Naive thymus-derived CD8-positive, alpha-beta T cell (primary cell): Measurements from ENCODE around the gene SPDYE4. TPM values are rescaled to one million over a fixed set of nuclear protein-coding genes. Genes with fewer than 3 reads are reported as not detected.

Source experiments
- ATAC-seq, 2 donors: fragments of 150-1000 bp; cut with Tn5 transposase in 1 of 2; sonication (Bioruptor Pico), chemical (Tn5 transposase) in 1 of 2; 1 replicate in 1 of 2; 2 replicates in 1 of 2; pipeline ENCODE4 v1.10.0; 2021; ENCODE audit warnings: mild to moderate bottlenecking in 2 of 2, moderate library complexity in 2 of 2
- POLR2A ChIA-PET: fragments of 350-600 bp; sonication (Branson Sonifier 250); formaldehyde crosslinking; loops from one replicate; lab custom pipeline; 2021; ENCODE audit warnings: antibody characterized with exemption; lab: Charles Lee
- DNase-seq, 10 donors: peaks; one replicate each; pipeline versions ENCODE4 v3.0.0 to v3.0.0-alpha.2; 2020 to 2022
- H3K27ac Mint-ChIP-seq, 10 donors: one replicate each; pipeline ENCODE4 v1.8.0; 2020 to 2022; ENCODE audit warnings: mild to moderate bottlenecking in 10 of 10, mixed read lengths in 10 of 10, moderate library complexity in 4 of 10, inconsistent platforms in 1 of 10
- H3K27me3 Mint-ChIP-seq, 5 donors: one replicate each; pipeline ENCODE4 v1.8.0; 2021 to 2022; ENCODE audit warnings: mixed read lengths in 5 of 5
- H3K36me3 Mint-ChIP-seq, 3 donors: one replicate each; pipeline ENCODE4 v1.8.0; 2020 to 2022; ENCODE audit warnings: mixed read lengths in 3 of 3, mild to moderate bottlenecking in 2 of 3, inconsistent platforms in 1 of 3
- H3K4me1 Mint-ChIP-seq, 4 donors: one replicate each; pipeline ENCODE4 v1.8.0; 2021 to 2022; ENCODE audit warnings: mixed read lengths in 4 of 4
- H3K4me3 Mint-ChIP-seq, 10 donors: one replicate each; pipeline ENCODE4 v1.8.0; 2020 to 2022; ENCODE audit warnings: mild to moderate bottlenecking in 10 of 10, mixed read lengths in 10 of 10, moderate library complexity in 6 of 10, inconsistent platforms in 1 of 10
- H3K9me3 Mint-ChIP-seq, 9 donors: one replicate each; pipeline ENCODE4 v1.8.0; 2020 to 2022; ENCODE audit warnings: mixed read lengths in 9 of 9, mild to moderate bottlenecking in 3 of 9, inconsistent platforms in 1 of 9, moderate library complexity in 1 of 9
- polyA plus RNA-seq, 3 donors: library from polyadenylated mRNA; unstranded; fragments of 300-500 nt; fragmentation: Illumina TruSeq; gene quantifications; one replicate each; pipeline ENCODE4 v1.2.3, GENCODE V29; 2021
- total RNA-seq, 8 experiments: library from RNA in 2 of 8; stranded (reverse) in 2 of 8; gene quantifications; one replicate each; pipeline ENCODE4 v1.2.3 and lab custom pipeline; 2021 to 2026

The SPDYE4 gene
- total and polyA plus RNA-seq, 5 experiments from 2014 or later, result not detected

DNA sequence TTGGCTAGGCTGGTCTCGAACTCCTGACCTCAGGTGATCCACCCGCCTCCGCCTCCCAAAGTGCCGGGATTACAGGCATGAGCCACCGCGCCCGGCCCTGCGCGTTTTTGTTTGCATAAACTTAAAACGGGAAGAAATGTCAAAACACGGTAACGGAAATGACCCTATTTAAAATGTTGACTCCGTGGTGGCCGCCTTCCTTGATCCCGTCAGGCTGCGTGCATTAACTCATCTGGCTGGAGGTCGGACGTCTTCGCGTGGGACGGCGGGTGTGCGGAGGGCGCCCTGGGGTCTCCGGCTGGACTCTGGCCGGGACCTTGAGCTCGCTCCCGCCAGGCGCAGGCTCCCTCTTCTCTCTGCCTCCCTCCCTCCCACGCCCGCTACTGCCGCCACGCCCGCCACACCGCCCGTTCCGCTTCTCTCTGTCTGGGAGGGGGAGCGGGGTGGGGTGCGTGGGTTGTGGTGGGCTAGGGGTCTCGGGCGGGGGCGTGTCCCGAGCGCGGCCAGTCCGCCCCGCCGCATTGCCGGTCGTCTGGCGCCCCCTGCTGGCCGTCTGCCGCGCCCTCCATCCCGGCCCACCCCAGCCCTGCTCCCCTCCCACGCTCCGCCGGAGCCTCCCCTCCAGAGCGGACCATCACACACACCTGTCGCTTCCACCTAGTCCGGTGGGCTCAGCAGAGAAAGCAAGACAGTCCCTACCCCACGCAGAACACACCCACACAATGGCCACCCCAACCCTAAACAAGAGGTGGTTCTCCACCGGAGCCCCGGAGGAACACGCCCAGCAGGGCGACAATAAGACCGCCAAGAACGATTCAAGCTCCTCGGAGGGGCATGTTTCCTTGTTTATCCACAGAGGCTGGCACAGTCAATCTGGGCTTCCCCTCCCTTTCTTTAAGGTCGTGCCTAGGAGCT, 12.5 kb downstream of the SPDYE4 start:
- Mint-ChIP-seq H3K27me3 (peaks cover 0 to 1% (median 0%) of the 10 kb centered on the region in 5 donors), H3K4me3 (peak overlapping the region; percentile 85 to 96 (median 92)), H3K4me1 (peaks cover 7 to 31% (median 21%) of the 10 kb centered on the region in 4 donors), H3K27ac (peak overlapping the region; percentile 85 to 98 (median 95)), H3K9me3 (no peaks in the 10 kb centered on the region), H3K36me3 (no peaks in the 10 kb centered on the region)
- DNase-seq (peak; percentile 62 to 87 (median 80)), ATAC-seq (peak; percentile 82 to 83)
- POLR2A ChIA-PET, result interaction anchor here (0.6 to 1.8 kb wide), 7 partner anchors 113 to 498 kb away, joined by 3 to 9 read pairs (median 3); partner anchors contain the start of genes CTC1 and NDEL1

DNA sequence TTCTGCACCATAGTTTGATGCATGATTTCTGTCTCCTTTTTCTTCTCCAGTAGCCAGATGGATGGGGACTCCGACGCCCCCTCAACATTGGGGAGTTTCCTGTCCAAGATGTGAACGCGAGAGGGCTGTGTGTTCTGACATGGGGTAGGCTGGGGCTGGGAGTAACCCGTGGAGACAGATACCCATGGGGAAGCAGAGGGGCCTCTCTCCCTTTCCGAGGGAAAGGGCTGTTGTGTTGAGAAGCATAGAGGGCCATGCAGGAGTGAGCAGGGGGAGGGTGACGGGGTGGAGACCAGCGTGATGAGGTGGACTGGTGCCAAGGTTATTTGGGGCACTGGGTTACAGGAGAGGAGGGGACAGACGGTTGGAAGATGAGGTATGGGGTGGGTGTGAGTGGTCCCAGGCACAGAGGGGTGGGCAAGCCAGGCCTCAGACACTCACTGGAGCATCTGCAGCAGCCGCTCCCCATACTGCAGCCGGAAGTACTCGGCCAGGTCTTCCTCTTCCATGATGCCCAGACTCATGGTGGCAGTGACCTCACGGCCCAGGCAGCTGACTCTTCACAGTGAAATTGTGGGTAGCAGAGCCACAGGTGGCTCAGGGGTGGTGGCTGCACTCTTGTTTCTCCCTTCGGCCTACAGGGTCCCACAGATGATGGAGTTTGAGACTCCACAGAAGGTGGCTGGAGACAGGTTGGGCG, 14.1 kb downstream of the SPDYE4 start:
- Mint-ChIP-seq H3K4me3 (peak overlapping the region in 9 of 10 donors; percentile 41 to 93 (median 72)), H3K4me1 (peaks cover 15 to 44% (median 32%) of the 10 kb centered on the region in 4 donors), H3K27ac (peak overlapping the region; percentile 26 to 98 (median 93)), H3K9me3 (no peaks in the 10 kb centered on the region), H3K36me3 (no peaks in the 10 kb centered on the region), H3K27me3 (no peaks in the 10 kb centered on the region)
- DNase-seq (no peak), ATAC-seq (no peak)
- POLR2A ChIA-PET, result no interaction called here

DNA sequence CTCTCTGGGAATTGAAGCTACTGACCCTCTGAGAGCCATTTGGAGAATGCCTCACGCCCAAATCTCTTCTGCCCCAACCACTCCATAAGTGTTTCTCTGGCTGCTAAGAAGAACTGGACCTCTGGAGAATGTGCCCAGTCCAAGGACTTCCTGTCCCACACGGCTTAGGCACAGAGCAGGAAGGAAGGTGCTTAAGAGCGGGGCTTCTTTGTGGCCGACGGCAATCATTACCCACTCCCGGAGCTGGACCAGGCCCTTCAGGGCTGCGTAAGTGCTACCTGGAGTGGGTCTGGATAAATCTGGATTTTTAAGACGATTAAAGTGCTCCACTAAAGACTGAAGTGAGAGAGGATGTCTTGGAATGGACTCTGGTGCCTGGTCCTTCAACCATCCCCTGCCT, 15.5 kb downstream of the SPDYE4 start:
- no peak for ATAC-seq

DNA sequence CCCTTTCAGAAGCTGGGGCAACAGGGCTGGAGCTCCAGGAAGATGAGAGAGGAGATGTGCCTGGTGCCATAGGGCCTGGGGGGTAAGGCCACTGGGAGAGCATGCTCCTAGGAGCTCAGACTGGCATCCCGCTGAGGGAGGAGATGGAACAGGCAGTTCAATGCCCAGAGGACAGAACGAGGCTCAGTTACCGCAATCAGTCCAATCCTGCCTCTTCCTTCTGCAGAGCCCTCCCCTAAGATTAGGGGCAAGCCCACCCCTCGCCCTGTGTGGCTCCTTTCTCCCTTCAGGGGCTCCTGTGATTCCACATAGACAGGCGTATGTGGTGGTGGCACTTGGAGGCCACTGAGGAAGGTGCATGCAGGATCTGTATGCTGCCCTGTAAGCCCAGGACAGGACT, 16.1 kb downstream of the SPDYE4 start:
- no peaks in the 10 kb centered on the region for H3K9me3 Mint-ChIP-seq
- POLR2A ChIA-PET, result interaction anchor here (1.1 kb wide), 1 partner anchor 10 kb away, joined by 3 read pairs; no protein-coding TSS in a partner anchor

More for the DNA sequence above, 15.5 kb downstream of the SPDYE4 start:
- H3K27me3 Mint-ChIP-seq, result no peaks in the 10 kb centered on the region
- DNase-seq, result no peak
- H3K9me3 Mint-ChIP-seq, result no peaks in the 10 kb centered on the region
- peaks cover 15 to 43% (median 33%) of the 10 kb centered on the region in 4 donors for H3K4me1 Mint-ChIP-seq
- peak overlapping the region in 1 of 10 donors; percentile 33 for H3K4me3 Mint-ChIP-seq
- peak overlapping the region in 7 of 10 donors; percentile 4 to 78 (median 36) for H3K27ac Mint-ChIP-seq
- POLR2A ChIA-PET, result no interaction called here
- H3K36me3 Mint-ChIP-seq, result no peaks in the 10 kb centered on the region

DNA sequence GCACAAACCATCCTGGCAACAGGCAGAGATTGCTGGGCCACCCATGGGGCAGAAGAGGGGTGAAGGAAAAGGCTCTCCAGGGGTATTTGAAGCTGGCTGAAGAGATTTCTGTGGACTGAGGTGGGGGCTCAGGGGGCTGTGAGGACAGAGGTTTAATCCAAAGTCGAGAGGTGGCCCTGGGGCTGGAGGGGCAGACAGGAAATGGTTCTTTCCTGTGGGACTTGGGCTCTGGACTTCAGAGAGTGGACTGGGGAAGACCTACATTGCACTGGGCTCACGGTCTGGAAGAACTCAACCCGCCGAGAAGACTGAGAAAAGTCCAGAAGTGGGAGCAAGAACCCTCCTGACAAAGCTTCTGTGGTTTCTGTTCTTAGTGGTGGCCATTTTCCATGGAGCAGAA, 16.6 kb downstream of the SPDYE4 start:
- DNase-seq, result no peak
- H3K4me3 Mint-ChIP-seq, result peak overlapping the region in 3 of 10 donors; percentile 26 to 30 (median 28)
- POLR2A ChIA-PET, result interaction anchor here (1.1 kb wide), 1 partner anchor 9 kb away, joined by 3 read pairs; no protein-coding TSS in a partner anchor
- H3K27ac Mint-ChIP-seq, result peak overlapping the region in 6 of 10 donors; percentile 8 to 79 (median 46)
- no peaks in the 10 kb centered on the region for H3K9me3 Mint-ChIP-seq
- ATAC-seq, result no peak
- H3K36me3 Mint-ChIP-seq, result no peaks in the 10 kb centered on the region
- H3K4me1 Mint-ChIP-seq, result peaks cover 15 to 39% (median 30%) of the 10 kb centered on the region in 4 donors
- H3K27me3 Mint-ChIP-seq, result no peaks in the 10 kb centered on the region

More for the DNA sequence above, 16.1 kb downstream of the SPDYE4 start:
- no peak for ATAC-seq
- peak overlapping the region in 3 of 10 donors; percentile 29 to 66 (median 62) for H3K27ac Mint-ChIP-seq
- H3K27me3 Mint-ChIP-seq, result no peaks in the 10 kb centered on the region
- peaks cover 15 to 39% (median 32%) of the 10 kb centered on the region in 4 donors for H3K4me1 Mint-ChIP-seq
- H3K36me3 Mint-ChIP-seq, result no peaks in the 10 kb centered on the region
- H3K4me3 Mint-ChIP-seq, result peak overlapping the region in 1 of 10 donors; percentile 45
- no peak for DNase-seq

DNA sequence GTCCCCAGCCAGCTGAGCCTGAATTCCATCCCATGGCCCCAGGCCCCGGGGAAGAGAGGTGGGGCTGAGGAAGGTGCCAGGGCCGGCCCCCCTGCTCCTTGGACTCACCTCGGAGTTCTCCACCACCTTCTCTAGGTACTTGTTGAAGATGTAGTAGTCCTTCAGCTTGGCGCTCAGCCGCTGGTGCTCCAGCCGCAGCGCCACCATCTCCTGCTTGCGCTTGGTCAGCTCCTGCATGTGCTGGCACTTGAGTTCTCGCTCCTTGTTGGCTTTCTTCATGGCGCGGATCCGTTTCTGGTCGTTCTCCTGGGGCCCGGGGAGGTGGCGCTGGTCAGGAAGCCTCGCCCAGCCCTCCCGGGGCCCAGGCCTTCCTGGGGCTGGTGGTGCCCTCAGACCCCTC, 17.0 kb downstream of the SPDYE4 start:
- H3K27ac Mint-ChIP-seq, result peak overlapping the region in 3 of 10 donors; percentile 24 to 89 (median 55)
- ATAC-seq, result no peak

DNA sequence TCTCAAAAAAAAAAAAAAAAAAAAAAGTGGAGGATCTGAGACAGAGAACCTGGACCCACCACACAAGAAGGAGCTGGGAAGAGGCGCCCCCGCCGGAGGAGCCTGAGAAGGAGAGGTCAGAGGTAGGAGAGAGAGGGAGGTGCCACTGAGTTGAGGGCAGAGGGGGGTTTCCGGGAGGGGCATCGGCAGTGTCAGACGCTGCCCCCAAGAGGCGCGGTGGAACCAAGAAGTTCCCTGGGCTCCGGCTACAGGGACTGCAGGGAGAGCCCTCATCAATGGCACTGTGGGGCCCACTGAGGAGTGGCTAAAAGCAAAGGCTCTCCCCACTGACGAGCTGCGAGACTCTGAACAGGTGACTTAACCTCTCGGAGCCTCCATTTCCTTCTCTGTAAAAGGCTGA, 17.9 kb downstream of the SPDYE4 start:
- Mint-ChIP-seq H3K36me3 (no peaks in the 10 kb centered on the region), H3K4me1 (peaks cover 13 to 32% (median 22%) of the 10 kb centered on the region in 4 donors), H3K9me3 (no peaks in the 10 kb centered on the region), H3K27ac (peak overlapping the region; percentile 62 to 93 (median 86)), H3K4me3 (peak overlapping the region; percentile 81 to 96 (median 83)), H3K27me3 (peaks cover 0 to 3% (median 0%) of the 10 kb centered on the region in 5 donors)
- POLR2A ChIA-PET, result interaction anchor here (0.6 kb wide), 2 partner anchors 27 to 146 kb away, joined by 3 read pairs; no protein-coding TSS in a partner anchor
- peak; percentile 81 to 82 for ATAC-seq
- peak; percentile 33 to 79 (median 58) for DNase-seq

More for the DNA sequence above, 17.0 kb downstream of the SPDYE4 start:
- POLR2A ChIA-PET, result interaction anchor here (1.1 kb wide), 1 partner anchor 9 kb away, joined by 3 read pairs; no protein-coding TSS in a partner anchor
- no peaks in the 10 kb centered on the region for H3K9me3 Mint-ChIP-seq
- H3K36me3 Mint-ChIP-seq, result no peaks in the 10 kb centered on the region
- H3K4me3 Mint-ChIP-seq, result peak overlapping the region in 3 of 10 donors; percentile 14 to 87 (median 30)
- H3K4me1 Mint-ChIP-seq, result peaks cover 16 to 37% (median 28%) of the 10 kb centered on the region in 4 donors
- H3K27me3 Mint-ChIP-seq, result peaks cover 0 to 3% (median 0%) of the 10 kb centered on the region in 5 donors
- no peak for DNase-seq

DNA sequence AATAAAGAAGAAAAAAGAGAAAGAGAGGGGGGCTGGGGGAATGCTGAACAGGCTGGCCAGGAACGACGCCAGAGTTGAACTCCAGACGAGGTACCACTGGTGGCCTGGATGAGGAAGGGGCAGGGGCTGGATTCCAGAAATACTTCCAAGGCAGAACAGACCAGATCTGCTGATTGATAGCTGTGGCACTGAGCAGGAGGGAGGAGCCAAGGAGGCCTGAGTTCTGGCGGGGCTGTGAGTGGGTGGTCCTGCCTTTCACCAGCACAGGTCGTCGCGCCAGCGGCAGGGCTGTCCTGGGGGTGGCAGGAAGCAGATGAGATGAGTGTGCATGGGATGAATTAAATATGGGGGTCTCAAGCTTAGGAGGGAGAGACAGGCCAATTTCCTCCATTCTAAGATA, 19.2 kb downstream of the SPDYE4 start:
- Mint-ChIP-seq H3K27ac (peak overlapping the region in 7 of 10 donors; percentile 24 to 88 (median 74)), H3K4me3 (peak overlapping the region in 6 of 10 donors; percentile 8 to 87 (median 47)), H3K27me3 (peaks cover 0 to 3% (median 0%) of the 10 kb centered on the region in 5 donors), H3K9me3 (no peaks in the 10 kb centered on the region), H3K36me3 (no peaks in the 10 kb centered on the region), H3K4me1 (peaks cover 13 to 25% (median 20%) of the 10 kb centered on the region in 4 donors)
- no peak for ATAC-seq
- no peak for DNase-seq
- POLR2A ChIA-PET, result no interaction called here

DNA sequence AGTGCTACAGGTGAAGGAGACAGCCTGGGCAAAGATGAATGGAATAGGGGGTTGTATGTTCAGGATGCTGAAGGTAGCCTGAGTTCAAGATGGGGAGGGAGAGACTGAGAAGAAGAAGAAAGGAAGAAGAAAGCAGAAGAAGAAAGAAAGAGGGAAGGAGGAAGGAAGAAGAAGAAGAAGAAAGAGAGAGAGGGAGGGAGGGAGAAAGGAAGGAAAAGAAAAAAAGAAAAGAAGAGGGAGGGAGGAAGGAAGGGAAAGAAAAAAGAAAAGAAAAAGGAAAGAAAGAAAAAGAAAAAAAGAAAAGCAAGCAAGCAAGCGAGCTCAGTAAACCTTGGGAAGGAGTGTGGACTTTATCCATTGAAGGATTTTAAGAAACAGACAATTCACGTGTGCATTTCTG, 21.6 kb downstream of the SPDYE4 start:
- POLR2A ChIA-PET, result no interaction called here
- no peak overlapping the region for H3K4me3 Mint-ChIP-seq
- H3K4me1 Mint-ChIP-seq, result peaks cover 13 to 24% (median 19%) of the 10 kb centered on the region in 4 donors
- no peaks in the 10 kb centered on the region for H3K9me3 Mint-ChIP-seq
- no peaks in the 10 kb centered on the region for H3K36me3 Mint-ChIP-seq
- ATAC-seq (no peak), DNase-seq (no peak)
- H3K27ac Mint-ChIP-seq, result peak overlapping the region in 3 of 10 donors; percentile 22 to 41 (median 30)
- peaks cover 0 to 3% (median 0%) of the 10 kb centered on the region in 5 donors for H3K27me3 Mint-ChIP-seq

DNA sequence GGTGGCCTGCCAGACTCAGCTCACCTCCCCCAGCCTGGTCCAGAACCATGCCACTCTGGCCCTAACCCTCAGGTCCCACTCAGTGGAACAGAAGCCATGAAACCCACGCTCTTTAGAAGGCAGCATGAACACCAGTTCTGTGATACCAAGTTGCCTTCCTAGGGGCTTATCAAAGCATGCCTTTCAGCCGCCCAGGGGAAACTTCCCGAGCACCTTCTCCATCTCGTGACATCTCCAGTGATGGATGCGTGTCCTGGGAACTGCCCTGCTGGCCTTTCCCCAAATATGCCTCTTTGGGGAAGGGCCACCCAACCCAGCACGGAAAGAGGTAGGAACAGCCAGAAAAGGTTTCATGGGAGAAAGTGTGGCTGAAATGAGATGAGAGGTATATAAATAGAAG, 22.0 kb downstream of the SPDYE4 start:
- no peak overlapping the region for H3K27ac Mint-ChIP-seq
- H3K4me1 Mint-ChIP-seq, result peaks cover 13 to 23% (median 19%) of the 10 kb centered on the region in 4 donors
- no peak for ATAC-seq
- no peak overlapping the region for H3K4me3 Mint-ChIP-seq
- POLR2A ChIA-PET, result no interaction called here
- no peak for DNase-seq
- H3K27me3 Mint-ChIP-seq, result peaks cover 0 to 3% (median 0%) of the 10 kb centered on the region in 5 donors
- no peaks in the 10 kb centered on the region for H3K9me3 Mint-ChIP-seq
- H3K36me3 Mint-ChIP-seq, result no peaks in the 10 kb centered on the region

DNA sequence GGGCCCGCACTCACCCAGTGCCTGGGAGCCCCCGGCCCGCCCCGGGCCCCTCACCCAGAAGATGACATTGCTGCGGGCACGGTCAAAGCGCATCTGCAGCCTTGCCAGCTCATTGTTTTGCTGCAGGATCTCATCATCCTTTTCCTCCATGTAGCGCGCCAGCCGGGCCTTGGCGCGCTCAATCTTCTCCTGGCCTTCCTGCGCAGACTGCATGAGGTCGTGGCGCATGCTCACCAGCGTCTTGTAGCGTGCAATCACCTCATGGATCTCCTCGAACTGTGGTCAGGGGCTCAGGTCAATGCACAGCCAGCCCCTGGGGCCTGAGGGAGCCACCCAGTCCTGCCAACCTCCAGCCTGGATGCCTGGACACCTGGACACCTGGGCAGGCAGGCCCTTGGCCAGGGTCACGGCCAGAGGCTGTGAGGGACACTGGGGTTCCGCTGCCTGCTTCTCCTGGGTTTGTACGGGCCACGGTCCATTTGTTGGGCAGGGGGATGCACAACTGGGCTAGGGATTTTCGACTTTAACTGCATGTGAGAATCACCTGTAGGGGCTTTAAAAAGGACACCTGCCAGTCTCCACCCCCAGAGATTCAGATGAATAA, 22.9 kb downstream of the SPDYE4 start:
- Mint-ChIP-seq H3K27ac (peak overlapping the region in 1 of 10 donors; percentile 7), H3K9me3 (no peaks in the 10 kb centered on the region), H3K4me1 (peaks cover 8 to 16% (median 11%) of the 10 kb centered on the region in 4 donors), H3K4me3 (no peak overlapping the region), H3K27me3 (peaks cover 0 to 6% (median 3%) of the 10 kb centered on the region in 5 donors), H3K36me3 (no peaks in the 10 kb centered on the region)
- ATAC-seq (no peak), DNase-seq (no peak)
- POLR2A ChIA-PET, result no interaction called here

DNA sequence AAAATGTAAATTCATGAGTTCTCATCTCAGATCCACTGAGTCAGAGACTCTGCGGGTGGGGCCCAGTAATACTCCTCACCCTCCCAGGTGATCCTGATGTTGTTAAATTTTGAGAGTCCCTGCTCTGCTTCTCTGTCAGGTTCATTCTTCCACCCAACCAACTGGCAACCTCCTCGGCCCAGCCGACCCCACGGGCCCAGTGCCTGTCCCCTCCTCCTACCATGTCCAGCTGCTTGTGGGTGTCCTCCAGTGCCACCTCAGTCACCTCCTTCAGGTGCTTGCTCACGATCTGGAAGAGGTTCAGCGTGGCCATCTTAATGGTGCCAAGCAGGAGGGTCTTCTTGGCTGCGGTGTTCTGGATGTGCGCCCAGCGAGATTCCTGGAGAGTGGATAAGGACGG, 23.5 kb downstream of the SPDYE4 start:
- H3K9me3 Mint-ChIP-seq, result no peaks in the 10 kb centered on the region
- no peak overlapping the region for H3K4me3 Mint-ChIP-seq
- POLR2A ChIA-PET, result no interaction called here
- no peak for ATAC-seq
- no peak overlapping the region for H3K27ac Mint-ChIP-seq
- H3K4me1 Mint-ChIP-seq, result peaks cover 5 to 11% (median 7%) of the 10 kb centered on the region in 4 donors
- peaks cover 0 to 11% (median 3%) of the 10 kb centered on the region in 5 donors for H3K27me3 Mint-ChIP-seq
- DNase-seq, result no peak
- H3K36me3 Mint-ChIP-seq, result no peaks in the 10 kb centered on the region
